Left renal pelvis (tissue), 4 donors: ENCODE measurements around the gene SRF. TPM values are rescaled to one million over a fixed set of nuclear protein-coding genes. Genes with fewer than 3 reads are reported as not detected.
"Not testable (repeated sequence)": the region's sequence is repeated elsewhere in the genome, so short reads cannot be mapped to it uniquely, and the experiment has no call there.

Experiments
- DNase-seq, 4 donors: peaks; one replicate each; pipeline ENCODE4 v3.0.0-alpha.2; 2013; ENCODE audit warnings: low read depth in 4 of 4, low spot score in 3 of 4
- polyA plus RNA-seq, 4 donors: library from polyadenylated mRNA; unstranded; fragments of 120-200 nt; gene quantifications; one replicate each; pipeline ENCODE4 v1.2.1, GENCODE V29; 2013; ENCODE audit not compliant: insufficient read length in 4 of 4

The SRF gene
- 10 to 100 TPM; 26.5 to 38.2 (median 30.9) TPM for polyA plus RNA-seq

GRCh38 chr6:43170931-43171706 lies at the start of gene SRF:
SRF (plus strand) TSS chr6:43171269; CDS start chr6:43171657, 388 bp downstream.
- peak; percentile 98 to 99 (median 99) for DNase-seq

- no peak for DNase-seq
Observed at GRCh38 chr6:43122146-43122545, 48.9 kb upstream of the SRF start.

GRCh38 chr6:43123461-43124314 lies 47.4 kb upstream of the SRF start:
- DNase-seq = no peak

- no peak for DNase-seq
Observed at GRCh38 chr6:43124481-43124880, 46.6 kb upstream of the SRF start.

GRCh38 chr6:43125119-43125518 lies 46.0 kb upstream of the SRF start:
- no peak for DNase-seq

- no peak for DNase-seq
Observed at GRCh38 chr6:43125555-43125954, 45.5 kb upstream of the SRF start.

GRCh38 chr6:43127180-43127579 lies 43.9 kb upstream of the SRF start:
- DNase-seq = no peak

GRCh38 chr6:43127877-43128276 lies 43.2 kb upstream of the SRF start:
- DNase-seq = no peak

- no peak for DNase-seq
Observed at GRCh38 chr6:43128926-43129325, 42.1 kb upstream of the SRF start.

GRCh38 chr6:43129434-43130194 lies 41.5 kb upstream of the SRF start:
- no peak for DNase-seq

- DNase-seq = no peak
Observed at GRCh38 chr6:43130429-43130828, 40.6 kb upstream of the SRF start.

GRCh38 chr6:43131379-43131778 lies 39.7 kb upstream of the SRF start:
- not testable (repeated sequence) for DNase-seq

GRCh38 chr6:43138267-43138666 lies 32.8 kb upstream of the SRF start:
- DNase-seq = no peak

GRCh38 chr6:43139973-43140372 lies 31.1 kb upstream of the SRF start:
- not testable (repeated sequence) for DNase-seq

GRCh38 chr6:43141644-43142043 lies 29.4 kb upstream of the SRF start:
- DNase-seq = no peak

- no peak for DNase-seq
Observed at GRCh38 chr6:43142101-43142500, 29.0 kb upstream of the SRF start.

GRCh38 chr6:43143235-43144128 lies 27.6 kb upstream of the SRF start:
- DNase-seq = peak; percentile 75 to 79 (median 77)

GRCh38 chr6:43144879-43145278 lies 26.2 kb upstream of the SRF start:
- no peak for DNase-seq

GRCh38 chr6:43146261-43146660 lies 24.8 kb upstream of the SRF start:
- DNase-seq = no peak
